Measurements from ENCODE around the gene ACTL10. TPM values are rescaled to one million over a fixed set of nuclear protein-coding genes. Genes with fewer than 3 reads are reported as not detected.

The ACTL10 gene
- total RNA-seq, 1 experiment from 2014 or later = 5.4 TPM

- no peak for DNase-seq
- Mint-ChIP-seq H3K4me3 (ENCODE audit: low read depth, unreplicated experiment) (no peak overlapping the region), H3K27ac (ENCODE audit: unreplicated experiment) (peak overlapping the region; percentile 23), H3K9me3 (ENCODE audit: low read depth, unreplicated experiment) (no peaks in the 10 kb centered on the region), H3K4me1 (ENCODE audit: low read depth, unreplicated experiment) (peaks cover 43% of the 10 kb centered on the region), H3K27me3 (ENCODE audit: unreplicated experiment) (no peaks in the 10 kb centered on the region), H3K36me3 (ENCODE audit: insufficient read depth, unreplicated experiment) (peaks cover 39% of the 10 kb centered on the region)
- intact Hi-C loops (cut with micrococcal nuclease; ENCODE audit: unreplicated experiment) = no loop called here
- no TSS peak for BruUV-seq (replicated peaks)
- no peak for TF ChIP-seq CTCF (IDR thresholded peaks at IDR 0.05; ENCODE audit: unreplicated experiment)
- CTCF ChIA-PET = no interaction called here
Observed at GRCh38 chr20:33656010-33656782, 10.5 kb upstream of the ACTL10 start.

GRCh38 chr20:33656783-33657703 lies 9.7 kb upstream of the ACTL10 start:
- TF ChIP-seq CTCF (IDR thresholded peaks at IDR 0.05; ENCODE audit: unreplicated experiment) = no peak
- intact Hi-C loops (cut with micrococcal nuclease; ENCODE audit: unreplicated experiment) = no loop called here
- Mint-ChIP-seq H3K27me3 (ENCODE audit: unreplicated experiment) (no peaks in the 10 kb centered on the region), H3K27ac (ENCODE audit: unreplicated experiment) (peak overlapping the region; percentile 23), H3K36me3 (ENCODE audit: insufficient read depth, unreplicated experiment) (peaks cover 34% of the 10 kb centered on the region), H3K4me3 (ENCODE audit: low read depth, unreplicated experiment) (no peak overlapping the region), H3K4me1 (ENCODE audit: low read depth, unreplicated experiment) (peaks cover 34% of the 10 kb centered on the region), H3K9me3 (ENCODE audit: low read depth, unreplicated experiment) (no peaks in the 10 kb centered on the region)
- BruUV-seq (replicated peaks) = no TSS peak
- no peak for DNase-seq
- CTCF ChIA-PET = no interaction called here

GRCh38 chr20:33657704-33658095 lies 9.0 kb upstream of the ACTL10 start:
- no peak for DNase-seq
- no peaks in the 10 kb centered on the region for H3K27me3 Mint-ChIP-seq (ENCODE audit: unreplicated experiment)
- peaks cover 35% of the 10 kb centered on the region for H3K36me3 Mint-ChIP-seq (ENCODE audit: insufficient read depth, unreplicated experiment)
- intact Hi-C loops (cut with micrococcal nuclease; ENCODE audit: unreplicated experiment) = no loop called here
- BruUV-seq (replicated peaks) = no TSS peak
- H3K4me3 Mint-ChIP-seq (ENCODE audit: low read depth, unreplicated experiment) = no peak overlapping the region
- H3K27ac Mint-ChIP-seq (ENCODE audit: unreplicated experiment) = no peak overlapping the region
- no peak for TF ChIP-seq CTCF (IDR thresholded peaks at IDR 0.05; ENCODE audit: unreplicated experiment)
- peaks cover 31% of the 10 kb centered on the region for H3K4me1 Mint-ChIP-seq (ENCODE audit: low read depth, unreplicated experiment)
- no peaks in the 10 kb centered on the region for H3K9me3 Mint-ChIP-seq (ENCODE audit: low read depth, unreplicated experiment)
- CTCF ChIA-PET = no interaction called here

- DNase-seq = no peak
Observed at GRCh38 chr20:33658510-33658909, 8.2 kb upstream of the ACTL10 start.

More at GRCh38 chr20:33658510-33658909, 8.2 kb upstream of the ACTL10 start:
- Mint-ChIP-seq H3K9me3 (ENCODE audit: low read depth, unreplicated experiment) (no peaks in the 10 kb centered on the region), H3K27ac (ENCODE audit: unreplicated experiment) (no peak overlapping the region), H3K27me3 (ENCODE audit: unreplicated experiment) (no peaks in the 10 kb centered on the region), H3K4me1 (ENCODE audit: low read depth, unreplicated experiment) (peaks cover 27% of the 10 kb centered on the region), H3K4me3 (ENCODE audit: low read depth, unreplicated experiment) (no peak overlapping the region), H3K36me3 (ENCODE audit: insufficient read depth, unreplicated experiment) (peaks cover 35% of the 10 kb centered on the region)
- no TSS peak for BruUV-seq (replicated peaks)
- CTCF ChIA-PET = no interaction called here
- TF ChIP-seq CTCF (IDR thresholded peaks at IDR 0.05; ENCODE audit: unreplicated experiment) = no peak
- intact Hi-C loops (cut with micrococcal nuclease; ENCODE audit: unreplicated experiment) = no loop called here

Measured in Calu3 (cell line).